ENCODE results near the gene INHBB.

DNA sequence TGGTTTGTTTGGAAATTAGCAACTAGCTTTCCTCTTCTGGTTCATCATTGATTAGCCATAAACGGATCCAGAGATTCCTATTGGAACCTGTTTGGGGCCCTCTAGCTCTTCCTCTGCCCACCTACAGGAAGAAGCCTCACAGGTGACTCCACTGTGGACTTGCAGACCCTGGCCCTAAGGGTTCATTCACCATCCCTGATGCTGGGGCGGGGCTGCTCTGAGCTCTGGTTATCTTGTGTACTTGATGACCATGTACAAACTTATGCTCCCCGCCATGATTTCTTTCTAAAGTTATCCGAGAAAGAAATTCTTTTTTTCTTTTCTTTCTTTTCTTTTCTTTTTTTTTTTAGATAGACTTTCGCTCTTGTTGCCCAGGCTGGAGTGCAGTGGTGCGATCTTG lies 33.9 kb upstream of the INHBB start:
- TF ChIP-seq, protein P1, sequence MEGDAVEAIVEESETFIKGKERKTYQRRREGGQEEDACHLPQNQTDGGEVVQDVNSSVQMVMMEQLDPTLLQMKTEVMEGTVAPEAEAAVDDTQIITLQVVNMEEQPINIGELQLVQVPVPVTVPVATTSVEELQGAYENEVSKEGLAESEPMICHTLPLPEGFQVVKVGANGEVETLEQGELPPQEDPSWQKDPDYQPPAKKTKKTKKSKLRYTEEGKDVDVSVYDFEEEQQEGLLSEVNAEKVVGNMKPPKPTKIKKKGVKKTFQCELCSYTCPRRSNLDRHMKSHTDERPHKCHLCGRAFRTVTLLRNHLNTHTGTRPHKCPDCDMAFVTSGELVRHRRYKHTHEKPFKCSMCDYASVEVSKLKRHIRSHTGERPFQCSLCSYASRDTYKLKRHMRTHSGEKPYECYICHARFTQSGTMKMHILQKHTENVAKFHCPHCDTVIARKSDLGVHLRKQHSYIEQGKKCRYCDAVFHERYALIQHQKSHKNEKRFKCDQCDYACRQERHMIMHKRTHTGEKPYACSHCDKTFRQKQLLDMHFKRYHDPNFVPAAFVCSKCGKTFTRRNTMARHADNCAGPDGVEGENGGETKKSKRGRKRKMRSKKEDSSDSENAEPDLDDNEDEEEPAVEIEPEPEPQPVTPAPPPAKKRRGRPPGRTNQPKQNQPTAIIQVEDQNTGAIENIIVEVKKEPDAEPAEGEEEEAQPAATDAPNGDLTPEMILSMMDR (IDR thresholded peaks at IDR 0.05; ENCODE audit: low read length) = no peak
- TF ChIP-seq EZH2 (IDR thresholded peaks at IDR 0.05; ENCODE audit: borderline replicate concordance, low read length) = no peak
